Gastroesophageal sphincter (tissue), 2 donors: ENCODE measurements around the gene PLD5.
"Not testable (repeated sequence)": the region's sequence is repeated elsewhere in the genome, so short reads cannot be mapped to it uniquely, and the experiment has no call there.

Source experiments
- EP300 ChIP-seq: sonication (generic); formaldehyde crosslinking; IDR thresholded peaks from one replicate; pipeline ENCODE4 v1.6.1; 2017; ENCODE audit warnings: antibody characterized with exemption, mild to moderate bottlenecking
- POLR2A ChIP-seq, 2 donors: fragments of 450-650 bp; IDR thresholded peaks; one replicate each; pipeline ENCODE4 v1.6.1; 2017; ENCODE audit warnings: antibody characterized with exemption in 2 of 2, mild to moderate bottlenecking in 2 of 2, moderate library complexity in 1 of 2

DNA sequence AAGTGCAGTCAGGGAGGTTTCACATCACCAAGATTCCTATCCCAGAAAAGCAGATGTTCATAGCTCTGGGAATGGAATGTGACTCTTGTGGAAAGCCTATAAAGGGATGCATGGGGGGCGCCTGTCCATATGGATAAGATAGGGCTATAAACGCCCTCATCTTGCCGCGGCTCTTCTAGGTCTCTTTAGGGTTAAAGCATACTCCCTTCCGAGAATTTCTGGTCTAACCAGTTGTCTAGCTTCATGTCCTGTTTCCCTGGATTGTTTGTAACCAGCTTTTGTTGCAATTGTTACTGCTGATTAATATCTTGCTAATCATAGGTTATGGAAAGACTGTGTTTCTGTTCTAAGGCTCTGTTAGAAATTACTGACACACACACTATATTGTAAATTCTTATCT lies 64.8 kb downstream of the PLD5 start:
- not testable (repeated sequence) for TF ChIP-seq POLR2A (IDR thresholded peaks at IDR 0.05); EP300
